Stomach (tissue), 4 donors: ENCODE data around the gene GZMB.

Experiments used
- CTCF ChIP-seq, 7 experiments: fragments of 450-650 bp in 4 of 7; fragments of 200-600 bp in 3 of 7; sonication (generic) in 3 of 7; IDR thresholded peaks; one replicate each; pipeline ENCODE4 v1.5.1; 2016 to 2019; ENCODE audit warnings: antibody characterized with exemption in 7 of 7, control low read depth in 2 of 7, mild to moderate bottlenecking in 1 of 7
- EP300 ChIP-seq: sonication (generic); formaldehyde crosslinking; IDR thresholded peaks from one replicate; pipeline ENCODE4 v1.6.1; 2017; ENCODE audit warnings: antibody characterized with exemption
- POLR2A ChIP-seq, 4 donors: fragments of 450-650 bp; IDR thresholded peaks; one replicate each; pipeline ENCODE4 v1.6.1; 2016; ENCODE audit warnings: antibody characterized with exemption in 4 of 4, control low read depth in 2 of 4, mild to moderate bottlenecking in 1 of 4, moderate library complexity in 1 of 4
- POLR2AphosphoS5 ChIP-seq, 3 donors: sonication (generic); formaldehyde crosslinking; IDR thresholded peaks; one replicate each; pipeline ENCODE4 v1.6.1; 2016; ENCODE audit warnings: antibody characterized with exemption in 3 of 3

- TF ChIP-seq CTCF (IDR thresholded peaks at IDR 0.05) (no peak), EP300 (no peak), POLR2A (IDR thresholded peaks at IDR 0.05) (no peak), POLR2AphosphoS5 (IDR thresholded peaks at IDR 0.05) (no peak)
These were observed 1.2 kb downstream of the GZMB start for GRCh38 chr14:24632761-24633160.
